Jurkat, Clone E6-1 (cell line): Measurements from ENCODE around the gene SLC4A3. TPM values are rescaled to one million over a fixed set of nuclear protein-coding genes. Genes with fewer than 3 reads are reported as not detected.
A peak's percentile ranks its signal among the peaks of the same experiment; 100 is the strongest.

Experiments used
- DNase-seq: peaks from one replicate; pipeline ENCODE4 v3.0.0-alpha.2; 2011; ENCODE audit warnings: low read depth, low spot score
- H3K4me3 ChIP-seq: 2 replicates; pipeline ENCODE4 v1.5.1; 2011; ENCODE audit warnings: mild to moderate bottlenecking, low read length, control low read depth, moderate library complexity
- polyA plus RNA-seq: library from polyadenylated mRNA; unstranded; fragments of >200 nt; gene quantifications from one replicate; pipeline ENCODE4 v1.2.1, GENCODE V29; 2012; ENCODE audit warnings: missing spikeins; ENCODE audit not compliant: insufficient read length, insufficient read depth

Gene SLC4A3
- polyA plus RNA-seq: 0.88 TPM

GRCh38 chr2:219627103-219628100 lies at the start of gene SLC4A3:
SLC4A3 (plus strand) TSS chr2:219627630; CDS start chr2:219627993, 363 bp downstream.
- H3K4me3 ChIP-seq: peak within 1 kb of the TSS; percentile 7; the same call in 1 of the 2 replicates
- no peak for DNase-seq

GRCh38 chr2:219578811-219579613 lies 48.4 kb upstream of the SLC4A3 start:
- DNase-seq: no peak
- H3K4me3 ChIP-seq: no peak overlapping the region

GRCh38 chr2:219581346-219581745 lies 46.1 kb upstream of the SLC4A3 start:
- no peak for DNase-seq
- H3K4me3 ChIP-seq: no peak overlapping the region

GRCh38 chr2:219591091-219591490 lies 36.3 kb upstream of the SLC4A3 start:
- no peak overlapping the region for H3K4me3 ChIP-seq
- no peak for DNase-seq

- no peak overlapping the region for H3K4me3 ChIP-seq
- DNase-seq: no peak
Measured at GRCh38 chr2:219592736-219593135, 34.7 kb upstream of the SLC4A3 start.

- H3K4me3 ChIP-seq: no peak overlapping the region
- DNase-seq: no peak
Measured at GRCh38 chr2:219593154-219593553, 34.3 kb upstream of the SLC4A3 start.

GRCh38 chr2:219595256-219595655 lies 32.2 kb upstream of the SLC4A3 start:
- no peak overlapping the region for H3K4me3 ChIP-seq
- no peak for DNase-seq

- DNase-seq: no peak
Measured at GRCh38 chr2:219596954-219597551, 30.4 kb upstream of the SLC4A3 start.

GRCh38 chr2:219597552-219598307 lies 29.7 kb upstream of the SLC4A3 start, which contains the start of gene STK11IP:
STK11IP (plus strand) TSS chr2:219597857; CDS start chr2:219598120, 263 bp downstream.
- DNase-seq: peak; percentile 84
- peak within 1 kb of the TSS; percentile 87 for H3K4me3 ChIP-seq

More at GRCh38 chr2:219596954-219597551, 30.4 kb upstream of the SLC4A3 start:
- peak overlapping the region; percentile 87 for H3K4me3 ChIP-seq

- DNase-seq: no peak
Measured at GRCh38 chr2:219598308-219599078, 28.9 kb upstream of the SLC4A3 start.

GRCh38 chr2:219603771-219604170 lies 23.7 kb upstream of the SLC4A3 start:
- DNase-seq: no peak
- H3K4me3 ChIP-seq: no peak overlapping the region

More at GRCh38 chr2:219598308-219599078, 28.9 kb upstream of the SLC4A3 start:
- peak overlapping the region; percentile 87 for H3K4me3 ChIP-seq

GRCh38 chr2:219605607-219605954 lies 21.8 kb upstream of the SLC4A3 start:
- DNase-seq: no peak
- no peak overlapping the region for H3K4me3 ChIP-seq

- no peak for DNase-seq
- H3K4me3 ChIP-seq: no peak overlapping the region
Measured at GRCh38 chr2:219607931-219608330, 19.5 kb upstream of the SLC4A3 start.

- DNase-seq: no peak
- no peak overlapping the region for H3K4me3 ChIP-seq
Measured at GRCh38 chr2:219608399-219608964, 18.9 kb upstream of the SLC4A3 start.

GRCh38 chr2:219609149-219609750 lies 18.2 kb upstream of the SLC4A3 start:
- H3K4me3 ChIP-seq: no peak overlapping the region
- no peak for DNase-seq

GRCh38 chr2:219611306-219611705 lies 16.1 kb upstream of the SLC4A3 start:
- H3K4me3 ChIP-seq: no peak overlapping the region

More at GRCh38 chr2:219611306-219611705, 16.1 kb upstream of the SLC4A3 start:
- DNase-seq: no peak
